ENCODE data around the gene SP100. TPM values are rescaled to one million over a fixed set of nuclear protein-coding genes. Genes with fewer than 3 reads are reported as not detected.

The SP100 gene
- total and polyA plus RNA-seq, 2 of the 4 experiments (the other 2 are of a cell fraction) = 50.6 to 69.0 TPM

DNA sequence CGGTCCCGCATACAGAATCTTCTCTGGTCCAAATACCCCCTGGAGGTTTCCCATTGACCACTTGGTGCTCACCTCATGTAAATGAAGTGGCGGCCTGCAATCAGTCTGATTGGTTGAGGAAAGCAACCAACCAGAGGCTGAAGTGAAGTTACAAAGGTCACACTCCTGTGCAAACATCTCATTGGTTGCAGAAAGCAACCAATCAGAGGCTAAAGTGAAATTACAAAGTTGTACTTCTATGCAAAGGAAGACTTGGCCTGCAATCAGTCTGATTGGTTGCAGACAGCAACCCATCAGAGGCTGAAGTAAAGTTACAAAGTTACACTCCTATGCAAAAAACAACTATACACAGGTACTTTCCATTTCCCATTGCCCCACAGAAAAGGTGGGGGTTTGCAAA is 2.5 kb upstream of the SP100 start:
- Histone ChIP-seq H2BK120ac (ENCODE audit: low read depth, low read length) (no peak overlapping the region), H4K5ac (ENCODE audit: low read depth, low read length) (no peak overlapping the region), H2AK5ac (ENCODE audit: low read depth, low read length) (no peak overlapping the region), H3K9me1 (ENCODE audit: insufficient read depth, low read length) (peaks cover 18% of the 10 kb centered on the region), H3K4ac (ENCODE audit: low read depth, low read length) (no peak overlapping the region), H2BK5ac (ENCODE audit: low read depth, low read length, poor library complexity, severe bottlenecking) (no peak overlapping the region), H3K27me3 (ENCODE audit: control insufficient read depth, insufficient read depth, low read length) (no peaks in the 10 kb centered on the region), H3K23ac (ENCODE audit: low read depth, low read length) (no peak overlapping the region), H3K36me3 (ENCODE audit: control insufficient read depth, insufficient read depth, low read length) (no peaks in the 10 kb centered on the region), H3K4me3 (ENCODE audit: insufficient read depth, low read depth, low read length) (no peak overlapping the region), H3K4me2 (ENCODE audit: low read depth, low read length) (no peak overlapping the region), H2BK15ac (ENCODE audit: low read depth, low read length) (no peak overlapping the region), H3K18ac (ENCODE audit: low read depth, low read length) (no peak overlapping the region), H3K27ac (ENCODE audit: insufficient read depth, low read length) (no peak overlapping the region), H2BK20ac (ENCODE audit: low read depth, low read length) (no peak overlapping the region), H3K14ac (replicated peaks; ENCODE audit: low read depth, low read length) (no peak overlapping the region), H3K9ac (ENCODE audit: low read depth, low read length) (no peak overlapping the region), H4K8ac (ENCODE audit: low read depth in 2 of 2, low read length in 2 of 2) (no peak overlapping the region), H3K79me1 (ENCODE audit: low read depth in 1 of 2, low read length in 2 of 2) (peaks cover 10 to 36% of the 10 kb centered on the region in 2 experiments; a peak in 2 of 4 replicates), H2AFZ (replicated peaks; ENCODE audit: low read length, poor library complexity) (no peak overlapping the region), H4K91ac (ENCODE audit: insufficient read depth, low read depth, low read length) (no peak overlapping the region), H4K20me1 (ENCODE audit: insufficient read depth, low read length) (no peaks in the 10 kb centered on the region), H3K9me3 (ENCODE audit: control insufficient read depth, insufficient read depth, low read length) (no peaks in the 10 kb centered on the region), H3K56ac (ENCODE audit: extremely low read depth, insufficient read depth, low read length) (no peak overlapping the region), H3K4me1 (ENCODE audit: control insufficient read depth, insufficient read depth, low read length) (peaks cover 13% of the 10 kb centered on the region), H2AK9ac (replicated peaks; ENCODE audit: low read depth, low read length, poor library complexity) (no peak overlapping the region)
- no peak for ATAC-seq (ENCODE audit: low read depth)
- no CpG with 5 or more reads among the region's 3 CpGs for WGBS, 2 experiments (ENCODE audit: extremely low coverage in 2 of 2, insufficient read length in 1 of 2)
- BruUV-seq (replicated peaks) = no TSS peak
- POLR2A ChIA-PET (ENCODE audit: unreplicated experiment) = no interaction called here
- in situ Hi-C loops (cut with MboI; ENCODE audit: low sequenced_read_pairs) = loop anchor here (25.0 kb wide), 1 partner anchor 399 kb away; no protein-coding TSS in a partner anchor
- intact Hi-C loops (cut with micrococcal nuclease) = loop anchor here (5.0 to 10.0 kb wide), 2 partner anchors 199 kb away; partner anchors contain the start of gene SP110
- no peak for TF ChIP-seq RCOR1 (IDR thresholded peaks at IDR 0.05; ENCODE audit: insufficient replicate concordance, low read length)
- TF ChIP-seq RFX5 (IDR thresholded peaks at IDR 0.05; ENCODE audit: low read depth, low read length) = no peak
- TF ChIP-seq, protein P1, sequence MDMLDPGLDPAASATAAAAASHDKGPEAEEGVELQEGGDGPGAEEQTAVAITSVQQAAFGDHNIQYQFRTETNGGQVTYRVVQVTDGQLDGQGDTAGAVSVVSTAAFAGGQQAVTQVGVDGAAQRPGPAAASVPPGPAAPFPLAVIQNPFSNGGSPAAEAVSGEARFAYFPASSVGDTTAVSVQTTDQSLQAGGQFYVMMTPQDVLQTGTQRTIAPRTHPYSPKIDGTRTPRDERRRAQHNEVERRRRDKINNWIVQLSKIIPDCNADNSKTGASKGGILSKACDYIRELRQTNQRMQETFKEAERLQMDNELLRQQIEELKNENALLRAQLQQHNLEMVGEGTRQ (IDR thresholded peaks at IDR 0.05; ENCODE audit: low read depth, low read length) = no peak
- no peak for TF ChIP-seq BHLHE40 (IDR thresholded peaks at IDR 0.05; ENCODE audit: low read depth, low read length)
- no peak for TF ChIP-seq MXI1 (IDR thresholded peaks at IDR 0.05; ENCODE audit: borderline replicate concordance, low read depth, low read length)
- TF ChIP-seq NFE2L2 (IDR thresholded peaks at IDR 0.05; ENCODE audit: low read depth, low read length) = no peak
- TF ChIP-seq, protein P2, sequence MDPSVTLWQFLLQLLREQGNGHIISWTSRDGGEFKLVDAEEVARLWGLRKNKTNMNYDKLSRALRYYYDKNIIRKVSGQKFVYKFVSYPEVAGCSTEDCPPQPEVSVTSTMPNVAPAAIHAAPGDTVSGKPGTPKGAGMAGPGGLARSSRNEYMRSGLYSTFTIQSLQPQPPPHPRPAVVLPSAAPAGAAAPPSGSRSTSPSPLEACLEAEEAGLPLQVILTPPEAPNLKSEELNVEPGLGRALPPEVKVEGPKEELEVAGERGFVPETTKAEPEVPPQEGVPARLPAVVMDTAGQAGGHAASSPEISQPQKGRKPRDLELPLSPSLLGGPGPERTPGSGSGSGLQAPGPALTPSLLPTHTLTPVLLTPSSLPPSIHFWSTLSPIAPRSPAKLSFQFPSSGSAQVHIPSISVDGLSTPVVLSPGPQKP (IDR thresholded peaks at IDR 0.05; ENCODE audit: borderline replicate concordance, low read depth, low read length) = no peak
- TF ChIP-seq MAFK (IDR thresholded peaks at IDR 0.05; ENCODE audit: low read depth, low read length) = no peak
- no peak for TF ChIP-seq CEBPB (IDR thresholded peaks at IDR 0.05; ENCODE audit: low read depth, low read length)
- no peak for TF ChIP-seq MAZ (IDR thresholded peaks at IDR 0.05; ENCODE audit: borderline replicate concordance, low read depth, low read length)
- no peak for TF ChIP-seq POLR2A (IDR thresholded peaks at IDR 0.05; ENCODE audit: low read depth, low read length)
- no peak for TF ChIP-seq CHD1 (IDR thresholded peaks at IDR 0.05; ENCODE audit: low read depth, low read length)
- TF ChIP-seq, protein P3, sequence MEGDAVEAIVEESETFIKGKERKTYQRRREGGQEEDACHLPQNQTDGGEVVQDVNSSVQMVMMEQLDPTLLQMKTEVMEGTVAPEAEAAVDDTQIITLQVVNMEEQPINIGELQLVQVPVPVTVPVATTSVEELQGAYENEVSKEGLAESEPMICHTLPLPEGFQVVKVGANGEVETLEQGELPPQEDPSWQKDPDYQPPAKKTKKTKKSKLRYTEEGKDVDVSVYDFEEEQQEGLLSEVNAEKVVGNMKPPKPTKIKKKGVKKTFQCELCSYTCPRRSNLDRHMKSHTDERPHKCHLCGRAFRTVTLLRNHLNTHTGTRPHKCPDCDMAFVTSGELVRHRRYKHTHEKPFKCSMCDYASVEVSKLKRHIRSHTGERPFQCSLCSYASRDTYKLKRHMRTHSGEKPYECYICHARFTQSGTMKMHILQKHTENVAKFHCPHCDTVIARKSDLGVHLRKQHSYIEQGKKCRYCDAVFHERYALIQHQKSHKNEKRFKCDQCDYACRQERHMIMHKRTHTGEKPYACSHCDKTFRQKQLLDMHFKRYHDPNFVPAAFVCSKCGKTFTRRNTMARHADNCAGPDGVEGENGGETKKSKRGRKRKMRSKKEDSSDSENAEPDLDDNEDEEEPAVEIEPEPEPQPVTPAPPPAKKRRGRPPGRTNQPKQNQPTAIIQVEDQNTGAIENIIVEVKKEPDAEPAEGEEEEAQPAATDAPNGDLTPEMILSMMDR (conservative IDR thresholded peaks at IDR 0.05; ENCODE audit: low read depth, low read length) = no peak
- no peak for TF ChIP-seq FOS (IDR thresholded peaks at IDR 0.05; ENCODE audit: low read depth, low read length)
- TF ChIP-seq RAD21 (IDR thresholded peaks at IDR 0.05; ENCODE audit: low read length) = no peak
- no peak for TF ChIP-seq SMC3 (IDR thresholded peaks at IDR 0.05; ENCODE audit: low read depth, low read length)
- CTCF ChIA-PET = no interaction called here
- no peak for DNase-seq
- dilution Hi-C loops (cut with HindIII; ENCODE audit: low sequenced_read_pairs, unreplicated experiment) = no loop called here
